AG04449 (cell line): ENCODE data around the gene ASXL1.
"Not testable (repeated sequence)": the region's sequence is repeated elsewhere in the genome, so short reads cannot be mapped to it uniquely, and the experiment has no call there.

Experiments used
- CTCF ChIA-PET: fragments of 350-600 bp; formaldehyde crosslinking; extraction: SDS; loops from one replicate; lab custom pipeline; 2021; ENCODE audit warnings: antibody characterized with exemption; lab: Yijun Ruan, JAX
- POLR2A ChIA-PET: fragments of 400-600, 350-600 bp; formaldehyde crosslinking; extraction: SDS; loops from one replicate; lab custom pipeline; 2020; ENCODE audit warnings: antibody characterized with exemption, inconsistent platforms; lab: Yijun Ruan, JAX
- DNase-seq: peaks from one replicate; pipeline ENCODE4 v3.0.0-alpha.2; 2010; ENCODE audit warnings: low read depth, low spot score
- H3K4me3 ChIP-seq: 2 replicates; pipeline ENCODE4 v1.5.1; 2011; ENCODE audit warnings: low read depth, mild to moderate bottlenecking, control low read depth, low read length
- TF ChIP-seq, protein P1 (sequence below): IDR thresholded peaks from one replicate; pipeline ENCODE4 v1.5.1; 2011; ENCODE audit warnings: mild to moderate bottlenecking, moderate library complexity, low read length, control low read depth, inconsistent platforms; ENCODE audit not compliant: insufficient read depth; ENCODE audit errors: missing control alignments

Gene ASXL1

GRCh38 chr20:32319100-32319499 is 39.0 kb upstream of the ASXL1 start:
- DNase-seq, result no peak
- TF ChIP-seq, protein P1, sequence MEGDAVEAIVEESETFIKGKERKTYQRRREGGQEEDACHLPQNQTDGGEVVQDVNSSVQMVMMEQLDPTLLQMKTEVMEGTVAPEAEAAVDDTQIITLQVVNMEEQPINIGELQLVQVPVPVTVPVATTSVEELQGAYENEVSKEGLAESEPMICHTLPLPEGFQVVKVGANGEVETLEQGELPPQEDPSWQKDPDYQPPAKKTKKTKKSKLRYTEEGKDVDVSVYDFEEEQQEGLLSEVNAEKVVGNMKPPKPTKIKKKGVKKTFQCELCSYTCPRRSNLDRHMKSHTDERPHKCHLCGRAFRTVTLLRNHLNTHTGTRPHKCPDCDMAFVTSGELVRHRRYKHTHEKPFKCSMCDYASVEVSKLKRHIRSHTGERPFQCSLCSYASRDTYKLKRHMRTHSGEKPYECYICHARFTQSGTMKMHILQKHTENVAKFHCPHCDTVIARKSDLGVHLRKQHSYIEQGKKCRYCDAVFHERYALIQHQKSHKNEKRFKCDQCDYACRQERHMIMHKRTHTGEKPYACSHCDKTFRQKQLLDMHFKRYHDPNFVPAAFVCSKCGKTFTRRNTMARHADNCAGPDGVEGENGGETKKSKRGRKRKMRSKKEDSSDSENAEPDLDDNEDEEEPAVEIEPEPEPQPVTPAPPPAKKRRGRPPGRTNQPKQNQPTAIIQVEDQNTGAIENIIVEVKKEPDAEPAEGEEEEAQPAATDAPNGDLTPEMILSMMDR, result no peak
- POLR2A ChIA-PET, result no interaction called here
- no peak overlapping the region for H3K4me3 ChIP-seq
- CTCF ChIA-PET, result no interaction called here

DNA sequence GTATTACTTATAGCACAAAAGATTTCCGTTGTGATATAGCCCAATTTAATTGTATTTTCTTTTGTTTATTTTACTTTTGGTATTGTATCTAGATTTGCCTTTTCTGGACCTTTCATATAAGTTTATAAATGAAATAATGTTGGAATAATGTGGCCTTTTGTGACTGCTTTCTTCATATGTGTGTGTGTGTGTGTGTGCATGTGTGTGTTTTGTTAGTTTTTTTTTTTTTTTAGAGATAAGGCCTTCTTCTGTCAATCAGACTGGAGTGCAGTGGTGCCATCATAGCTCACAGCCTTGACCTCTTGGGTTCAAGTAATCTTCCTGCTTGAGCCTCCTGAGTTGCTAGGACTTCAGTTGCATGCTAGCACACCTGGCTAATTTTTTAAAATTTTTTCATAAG is 37.8 kb upstream of the ASXL1 start:
- TF ChIP-seq, protein P1, result no peak
- ChIA-PET POLR2A (no interaction called here), CTCF (interaction anchor here (1.2 kb wide), 1 partner anchor 16 kb away, joined by 4 read pairs; no protein-coding TSS in a partner anchor)
- DNase-seq, result no peak
- no peak overlapping the region for H3K4me3 ChIP-seq

DNA sequence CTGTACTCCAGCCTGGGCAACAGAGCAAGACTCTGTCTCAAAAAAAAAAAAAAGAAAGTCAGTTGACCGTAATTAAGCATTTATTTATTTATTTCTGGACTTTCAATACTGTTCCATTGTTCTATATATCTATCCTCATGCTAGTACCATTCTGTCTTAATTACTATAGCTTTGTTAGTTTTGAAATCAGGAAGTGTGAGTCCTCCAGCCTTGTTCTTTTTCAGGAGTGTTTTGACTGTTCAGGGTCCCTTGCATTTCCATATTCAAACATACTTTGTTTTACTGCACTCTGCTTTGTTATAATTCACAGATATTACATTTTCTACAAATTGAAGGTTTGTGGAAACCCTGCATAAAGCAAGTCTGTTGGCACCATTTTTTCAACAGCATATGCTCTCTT is 36.7 kb upstream of the ASXL1 start:
- CTCF ChIA-PET, result interaction anchor here (1.3 kb wide), 1 partner anchor 16 kb away, joined by 4 read pairs; no protein-coding TSS in a partner anchor
- POLR2A ChIA-PET, result no interaction called here

GRCh38 chr20:32322260-32322659 is 35.9 kb upstream of the ASXL1 start:
- H3K4me3 ChIP-seq, DNase-seq, POLR2A ChIA-PET: not testable (repeated sequence)
- CTCF ChIA-PET, result interaction anchor here (1.3 kb wide), 1 partner anchor 15 kb away, joined by 4 read pairs; no protein-coding TSS in a partner anchor

More for the DNA sequence above, 36.7 kb upstream of the ASXL1 start:
- no peak overlapping the region for H3K4me3 ChIP-seq
- TF ChIP-seq, protein P1, result no peak
- DNase-seq, result no peak

GRCh38 chr20:32323761-32324160 is 34.4 kb upstream of the ASXL1 start:
- DNase-seq, POLR2A ChIA-PET, H3K4me3 ChIP-seq: not testable (repeated sequence)
- CTCF ChIA-PET, result interaction anchor here (2.0 kb wide), 1 partner anchor 14 kb away, joined by 6 read pairs; no protein-coding TSS in a partner anchor

- DNase-seq, result no peak
- CTCF ChIA-PET, result interaction anchor here (4.1 kb wide), 1 partner anchor 11 kb away, joined by 26 read pairs; no protein-coding TSS in a partner anchor
- POLR2A ChIA-PET, result interaction anchor here (0.6 kb wide), 1 partner anchor 134 kb away, joined by 4 read pairs; no protein-coding TSS in a partner anchor
- TF ChIP-seq, protein P1, result no peak
- no peak overlapping the region for H3K4me3 ChIP-seq
Measured at GRCh38 chr20:32325706-32326503, 32.2 kb upstream of the ASXL1 start.

DNA sequence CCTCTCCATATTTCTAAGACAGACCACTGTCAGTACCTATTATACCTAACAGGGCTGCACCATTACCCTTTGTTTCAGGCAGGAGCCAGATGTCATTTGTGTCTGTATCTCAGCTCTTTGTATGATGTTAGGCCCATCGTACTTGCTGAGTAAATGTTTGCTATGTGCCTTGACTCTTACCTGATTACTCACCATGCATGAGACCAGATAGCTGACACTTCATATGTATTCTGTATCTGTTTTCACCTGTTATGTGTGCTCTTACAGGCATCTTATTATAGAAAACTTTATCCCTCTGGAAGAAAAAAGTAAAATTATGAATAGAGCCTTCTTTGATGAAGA is 31.7 kb upstream of the ASXL1 start:
- ChIA-PET POLR2A (no interaction called here), CTCF (interaction anchor here (1.1 to 4.1 kb wide), 2 partner anchors 11 to 17 kb away, joined by 3 to 26 read pairs; no protein-coding TSS in a partner anchor)
- DNase-seq, result no peak
- H3K4me3 ChIP-seq, result no peak overlapping the region
- TF ChIP-seq, protein P1, result no peak
